Ovary (tissue), 9 donors: Measurements from ENCODE around the gene KIT. TPM values are rescaled to one million over a fixed set of nuclear protein-coding genes. Genes with fewer than 3 reads are reported as not detected.

Source experiments
- DNase-seq, 5 donors: peaks; one replicate each; pipeline ENCODE4 v3.0.0-alpha.2; 2019 to 2020
- H3K27ac ChIP-seq, 2 donors: fragments of 200-600 bp; one replicate each; pipeline versions ENCODE4 v1.5.1 to v1.8.0; 2019 to 2022
- H3K27me3 ChIP-seq: fragments of 200-600 bp; one replicate; pipeline ENCODE4 v1.8.0; 2022
- H3K36me3 ChIP-seq: fragments of 200-600 bp; sonication (generic); one replicate; pipeline ENCODE4 v1.5.1; 2019
- H3K4me1 ChIP-seq: one replicate; pipeline ENCODE4 v1.8.1; 2013; ENCODE audit warnings: mild to moderate bottlenecking, moderate library complexity; ENCODE audit not compliant: insufficient read depth
- H3K4me3 ChIP-seq: fragments of 200-600 bp; sonication (generic); one replicate; pipeline ENCODE4 v1.5.1; 2017
- H3K9me3 ChIP-seq, 2 donors: fragments of 200-600 bp in 1 of 2; sonication (generic) in 1 of 2; one replicate each; pipeline versions ENCODE4 v1.5.1 to v1.8.1; 2013 to 2019; ENCODE audit warnings: mild to moderate bottlenecking in 1 of 2, moderate library complexity in 1 of 2
- EP300 ChIP-seq: sonication (generic); formaldehyde crosslinking; IDR thresholded peaks from one replicate; pipeline ENCODE4 v1.6.1; 2017; ENCODE audit warnings: antibody characterized with exemption
- POLR2A ChIP-seq: fragments of 450-650 bp; IDR thresholded peaks from one replicate; pipeline ENCODE4 v1.6.1; 2017; ENCODE audit warnings: antibody characterized with exemption, mild to moderate bottlenecking, moderate library complexity
- WGBS, 3 donors: extraction: QIAGEN DNeasy Blood & Tissue Kit in 1 of 3; methylation state at CpG; one replicate each; pipeline versions ENCODE4 v1.1.5 to v1.1.7; 2013 to 2017; 5-methylcytosine and 5-hydroxymethylcytosine counted together
- intact Hi-C, 4 donors: fragments of 100-400 bp; cut with DNase I; formaldehyde crosslinking; loops; one replicate each; pipeline versions ENCODE4 v1.11.0 to v1.15.1; 2022 to 2023
- polyA plus RNA-seq, 2 donors: library from polyadenylated mRNA; stranded (reverse); fragments of 200-250 nt in 1 of 2; fragments of 350-450 nt in 1 of 2; fragmentation: Illumina TruSeq in 1 of 2; extraction: RNeasy Lipid Tissue Mini Kit (QIAGEN cat#74804) in 1 of 2; gene quantifications; one replicate each; pipeline ENCODE4 v1.2.3, GENCODE V29; 2013 to 2014
- total RNA-seq, 7 donors: library from RNA; depleted of rRNA in 2 of 7; stranded (reverse); fragments of >200 nt in 2 of 7; fragmentation: NEBNext Ultra II Directional in 3 of 7; extraction: Animal tissue kit (Norgen Biotek cat#: 25700) in 3 of 7; gene quantifications; one replicate each; pipeline versions ENCODE4 v1.1.0 to v1.2.4, GENCODE V29; 2016 to 2023
- TF ChIP-seq, protein P1 (sequence below), 3 donors: fragments of 450-650 bp in 2 of 3; fragments of 200-600 bp in 1 of 3; IDR thresholded peaks; one replicate each; pipeline versions ENCODE4 v1.5.1 to v1.8.0; 2016 to 2022; ENCODE audit warnings: antibody characterized with exemption in 3 of 3, mild to moderate bottlenecking in 1 of 3
- donor health status: DM: no; HTN: no; CAD: no; lungs with moderate emphysema.
- donor health status: DM: no; HTN: no; CAD: no.
- donor health status: Bipolar disorder and iron deficiency.
- donor health status: DM: yes; HTN: yes; CAD: no.
- donor health status: DM: no; HTN: no; CAD: no.
- donor health status: DM: yes; HTN: yes; CAD: no.

KIT gene
- total and polyA plus RNA-seq, 9 donors, result 7.0 to 61.8 (median 21.7) TPM

GRCh38 chr4:54676658-54677057 lies 18.9 kb downstream of the KIT start:
- TF ChIP-seq POLR2A (no peak), EP300 (no peak)
- TF ChIP-seq, protein P1, sequence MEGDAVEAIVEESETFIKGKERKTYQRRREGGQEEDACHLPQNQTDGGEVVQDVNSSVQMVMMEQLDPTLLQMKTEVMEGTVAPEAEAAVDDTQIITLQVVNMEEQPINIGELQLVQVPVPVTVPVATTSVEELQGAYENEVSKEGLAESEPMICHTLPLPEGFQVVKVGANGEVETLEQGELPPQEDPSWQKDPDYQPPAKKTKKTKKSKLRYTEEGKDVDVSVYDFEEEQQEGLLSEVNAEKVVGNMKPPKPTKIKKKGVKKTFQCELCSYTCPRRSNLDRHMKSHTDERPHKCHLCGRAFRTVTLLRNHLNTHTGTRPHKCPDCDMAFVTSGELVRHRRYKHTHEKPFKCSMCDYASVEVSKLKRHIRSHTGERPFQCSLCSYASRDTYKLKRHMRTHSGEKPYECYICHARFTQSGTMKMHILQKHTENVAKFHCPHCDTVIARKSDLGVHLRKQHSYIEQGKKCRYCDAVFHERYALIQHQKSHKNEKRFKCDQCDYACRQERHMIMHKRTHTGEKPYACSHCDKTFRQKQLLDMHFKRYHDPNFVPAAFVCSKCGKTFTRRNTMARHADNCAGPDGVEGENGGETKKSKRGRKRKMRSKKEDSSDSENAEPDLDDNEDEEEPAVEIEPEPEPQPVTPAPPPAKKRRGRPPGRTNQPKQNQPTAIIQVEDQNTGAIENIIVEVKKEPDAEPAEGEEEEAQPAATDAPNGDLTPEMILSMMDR (IDR thresholded peaks at IDR 0.05), result no peak
- intact Hi-C loops, result no loop called here

GRCh38 chr4:54677416-54677815 lies 19.7 kb downstream of the KIT start:
- H3K36me3 ChIP-seq, result no peaks in the 10 kb centered on the region
- H3K4me1 ChIP-seq, result no peaks in the 10 kb centered on the region
- no peak overlapping the region for H3K4me3 ChIP-seq
- 84 to 90% (median 88%) methylated on average over 3 of the region's 3 CpGs for WGBS, 3 donors
- no peak for DNase-seq
- H3K27ac ChIP-seq, result no peak overlapping the region
- H3K9me3 ChIP-seq, result no peaks in the 10 kb centered on the region
- no peak for TF ChIP-seq EP300
- TF ChIP-seq POLR2A, result no peak
- TF ChIP-seq, protein P1 (IDR thresholded peaks at IDR 0.05), result no peak
- H3K27me3 ChIP-seq, result no peaks in the 10 kb centered on the region
- intact Hi-C loops, result no loop called here

More at GRCh38 chr4:54676658-54677057, 18.9 kb downstream of the KIT start:
- no peaks in the 10 kb centered on the region for H3K4me1 ChIP-seq
- no peak overlapping the region for H3K4me3 ChIP-seq
- no peak overlapping the region for H3K27ac ChIP-seq
- no peaks in the 10 kb centered on the region for H3K36me3 ChIP-seq
- no peaks in the 10 kb centered on the region for H3K27me3 ChIP-seq
- no peaks in the 10 kb centered on the region for H3K9me3 ChIP-seq
- 90 to 93% (median 90%) methylated on average over 5 of the region's 5 CpGs for WGBS, 3 donors
- DNase-seq, result no peak

DNA sequence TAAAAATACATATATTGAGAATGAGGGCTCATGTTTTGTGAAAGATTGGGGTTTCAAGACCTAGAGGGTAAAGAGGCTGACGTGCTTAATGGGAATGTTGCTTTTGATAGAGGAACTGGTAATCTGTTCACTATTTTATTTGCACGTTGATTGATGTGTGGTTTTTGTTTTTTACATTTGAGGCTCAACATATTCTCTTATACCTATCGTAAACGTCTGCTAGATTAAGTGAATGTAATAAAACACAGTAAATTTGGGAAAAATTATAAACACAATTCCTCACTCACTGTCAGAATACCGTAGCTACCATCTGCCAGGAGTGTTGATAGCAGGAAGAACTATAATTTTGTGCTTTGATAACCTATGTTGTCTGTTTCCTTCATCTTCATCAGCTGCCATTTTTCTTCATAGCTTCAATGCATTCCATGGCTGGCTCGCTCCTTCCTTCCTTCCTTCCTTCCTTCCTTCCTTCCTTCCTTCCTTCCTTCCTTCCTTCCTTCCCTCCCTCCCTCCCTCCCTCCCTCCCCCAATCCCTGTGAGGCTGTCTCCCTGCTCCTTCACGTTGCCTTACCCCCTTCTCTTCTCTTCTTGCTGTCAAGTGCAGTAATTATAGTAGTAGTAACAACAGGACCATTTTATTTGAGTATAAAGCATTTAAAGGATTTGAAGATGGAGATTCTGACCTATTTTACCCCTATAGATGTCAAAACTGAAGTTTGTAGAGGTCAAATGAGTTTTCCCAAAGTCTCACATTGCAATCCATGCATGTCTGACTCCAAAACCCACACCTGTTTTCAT lies 20.3 kb downstream of the KIT start:
- intact Hi-C loops, result no loop called here
- no peaks in the 10 kb centered on the region for H3K36me3 ChIP-seq
- WGBS, 3 donors, result 90 to 93% (median 92%) methylated on average over 7 of the region's 7 CpGs
- no peak overlapping the region for H3K4me3 ChIP-seq
- no peaks in the 10 kb centered on the region for H3K27me3 ChIP-seq
- no peaks in the 10 kb centered on the region for H3K9me3 ChIP-seq
- no peaks in the 10 kb centered on the region for H3K4me1 ChIP-seq
- H3K27ac ChIP-seq, result no peak overlapping the region
- DNase-seq, result no peak
- TF ChIP-seq, protein P1 (IDR thresholded peaks at IDR 0.05), result no peak
- TF ChIP-seq EP300, result no peak
- no peak for TF ChIP-seq POLR2A

- TF ChIP-seq, protein P1 (IDR thresholded peaks at IDR 0.05), result no peak
- TF ChIP-seq EP300 (no peak), POLR2A (no peak)
- intact Hi-C loops, result no loop called here
- no peaks in the 10 kb centered on the region for H3K36me3 ChIP-seq
- H3K9me3 ChIP-seq, result no peaks in the 10 kb centered on the region
- no peak overlapping the region for H3K27ac ChIP-seq
- H3K4me1 ChIP-seq, result no peaks in the 10 kb centered on the region
- DNase-seq, result no peak
- no peaks in the 10 kb centered on the region for H3K27me3 ChIP-seq
- no peak overlapping the region for H3K4me3 ChIP-seq
Measured at GRCh38 chr4:54678826-54679225, 21.1 kb downstream of the KIT start.
